ENCODE results near the gene RPS10.
A peak's percentile ranks its signal among the peaks of the same experiment; 100 is the strongest.

RPS10 gene

DNA sequence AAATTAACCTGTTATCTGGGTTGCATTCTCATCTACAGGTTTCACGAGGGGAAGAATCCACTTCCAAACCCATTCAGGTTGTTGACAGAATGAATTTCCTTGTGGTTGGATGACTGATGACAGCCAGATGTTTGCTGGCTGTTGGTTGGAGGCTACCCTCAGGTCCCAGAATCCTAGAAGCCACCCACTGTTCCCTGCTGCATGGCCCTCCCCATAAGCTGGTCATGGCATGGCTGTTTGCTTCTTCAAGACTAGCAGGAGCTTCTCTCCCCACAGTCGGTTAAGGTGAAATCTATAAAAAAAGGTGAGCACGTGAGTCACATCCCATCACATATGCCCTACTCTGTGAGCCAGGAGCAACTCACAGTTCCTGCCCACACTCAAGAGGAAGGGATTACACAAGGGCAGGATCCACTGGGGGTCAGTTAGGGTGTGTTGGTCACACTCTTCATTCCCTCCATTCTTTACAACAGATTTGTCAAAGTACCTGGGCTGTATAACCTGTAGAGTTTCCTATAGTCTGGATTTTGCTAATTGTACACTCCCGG lies 19.5 kb upstream of the RPS10 start:
- H3F3A ChIP-seq (ENCODE audit: low read depth): no peaks in the 10 kb centered on the region
- TF ChIP-seq EZH2phosphoT487 (IDR thresholded peaks at IDR 0.05; ENCODE audit: borderline replicate concordance): no peak
- TF ChIP-seq, protein P1, sequence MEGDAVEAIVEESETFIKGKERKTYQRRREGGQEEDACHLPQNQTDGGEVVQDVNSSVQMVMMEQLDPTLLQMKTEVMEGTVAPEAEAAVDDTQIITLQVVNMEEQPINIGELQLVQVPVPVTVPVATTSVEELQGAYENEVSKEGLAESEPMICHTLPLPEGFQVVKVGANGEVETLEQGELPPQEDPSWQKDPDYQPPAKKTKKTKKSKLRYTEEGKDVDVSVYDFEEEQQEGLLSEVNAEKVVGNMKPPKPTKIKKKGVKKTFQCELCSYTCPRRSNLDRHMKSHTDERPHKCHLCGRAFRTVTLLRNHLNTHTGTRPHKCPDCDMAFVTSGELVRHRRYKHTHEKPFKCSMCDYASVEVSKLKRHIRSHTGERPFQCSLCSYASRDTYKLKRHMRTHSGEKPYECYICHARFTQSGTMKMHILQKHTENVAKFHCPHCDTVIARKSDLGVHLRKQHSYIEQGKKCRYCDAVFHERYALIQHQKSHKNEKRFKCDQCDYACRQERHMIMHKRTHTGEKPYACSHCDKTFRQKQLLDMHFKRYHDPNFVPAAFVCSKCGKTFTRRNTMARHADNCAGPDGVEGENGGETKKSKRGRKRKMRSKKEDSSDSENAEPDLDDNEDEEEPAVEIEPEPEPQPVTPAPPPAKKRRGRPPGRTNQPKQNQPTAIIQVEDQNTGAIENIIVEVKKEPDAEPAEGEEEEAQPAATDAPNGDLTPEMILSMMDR (conservative IDR thresholded peaks at IDR 0.05; ENCODE audit: low read length): no peak
- no peak overlapping the region for H2AFZ ChIP-seq (ENCODE audit: low read length)
- no peaks in the 10 kb centered on the region for H3K9me2 ChIP-seq (replicated peaks; ENCODE audit: low read depth, low read length)
- H3K36me3 ChIP-seq (ENCODE audit: insufficient read depth, low read length): no peaks in the 10 kb centered on the region
- no peaks in the 10 kb centered on the region for H3K9me3 ChIP-seq (ENCODE audit: insufficient read depth, low read depth, low read length)
- H3K4me3 ChIP-seq (ENCODE audit: low read length, poor library complexity, severe bottlenecking): no peak overlapping the region
- no peaks in the 10 kb centered on the region for H4K20me1 ChIP-seq (ENCODE audit: insufficient read depth, low read length, poor library complexity, severe bottlenecking)
- no peak overlapping the region for H3K4me2 ChIP-seq (ENCODE audit: low read depth, low read length, poor library complexity, severe bottlenecking)
- no peaks in the 10 kb centered on the region for H3K4me1 ChIP-seq (ENCODE audit: insufficient read depth, low read length, poor library complexity, severe bottlenecking)
- no peaks in the 10 kb centered on the region for H3K27me3 ChIP-seq (ENCODE audit: insufficient read depth, low read length, poor library complexity, severe bottlenecking)
- no peaks in the 10 kb centered on the region for H3K79me2 ChIP-seq (ENCODE audit: insufficient read depth, low read length)
- H3K9ac ChIP-seq (ENCODE audit: low read depth, low read length, poor library complexity, severe bottlenecking): no peak overlapping the region

DNA sequence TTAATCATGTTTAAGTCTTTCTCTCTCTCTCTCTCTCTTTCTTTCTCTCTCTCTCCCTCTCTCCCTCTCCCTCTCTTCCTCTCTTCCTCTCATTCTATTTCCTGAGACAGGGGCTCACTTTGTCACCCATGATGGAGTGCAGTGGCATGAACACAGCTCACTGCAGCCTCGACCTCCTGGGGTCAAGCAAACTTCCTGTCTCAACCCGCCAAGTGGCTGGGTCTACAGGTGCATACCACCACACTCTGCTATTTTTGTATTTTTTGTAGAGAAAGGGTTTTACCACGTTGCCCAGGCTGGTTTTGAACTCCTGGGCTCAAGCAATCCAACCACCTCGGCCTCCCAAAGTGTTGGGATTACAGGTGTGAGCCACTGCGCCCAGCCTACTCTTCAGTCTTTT lies 15.7 kb upstream of the RPS10 start:
- H4K20me1 ChIP-seq (ENCODE audit: insufficient read depth, low read length, poor library complexity, severe bottlenecking): no peaks in the 10 kb centered on the region
- no peak overlapping the region for H3K9ac ChIP-seq (ENCODE audit: low read depth, low read length, poor library complexity, severe bottlenecking)
- no peak for TF ChIP-seq EZH2phosphoT487 (IDR thresholded peaks at IDR 0.05; ENCODE audit: borderline replicate concordance)
- TF ChIP-seq, protein P1 (conservative IDR thresholded peaks at IDR 0.05; ENCODE audit: low read length): no peak
- H3K36me3 ChIP-seq (ENCODE audit: insufficient read depth, low read length): no peaks in the 10 kb centered on the region
- H3K79me2 ChIP-seq (ENCODE audit: insufficient read depth, low read length): no peaks in the 10 kb centered on the region
- H3K27me3 ChIP-seq (ENCODE audit: insufficient read depth, low read length, poor library complexity, severe bottlenecking): no peaks in the 10 kb centered on the region
- no peaks in the 10 kb centered on the region for H3K9me2 ChIP-seq (replicated peaks; ENCODE audit: low read depth, low read length)
- H3K4me2 ChIP-seq (ENCODE audit: low read depth, low read length, poor library complexity, severe bottlenecking): no peak overlapping the region
- H3F3A ChIP-seq (ENCODE audit: low read depth): no peaks in the 10 kb centered on the region
- H3K4me3 ChIP-seq (ENCODE audit: low read length, poor library complexity, severe bottlenecking): no peak overlapping the region
- H2AFZ ChIP-seq (ENCODE audit: low read length): peak overlapping the region; percentile 65; the same call in 1 of the 2 replicates
- H3K4me1 ChIP-seq (ENCODE audit: insufficient read depth, low read length, poor library complexity, severe bottlenecking): no peaks in the 10 kb centered on the region
- H3K9me3 ChIP-seq (ENCODE audit: insufficient read depth, low read depth, low read length): no peaks in the 10 kb centered on the region

DNA sequence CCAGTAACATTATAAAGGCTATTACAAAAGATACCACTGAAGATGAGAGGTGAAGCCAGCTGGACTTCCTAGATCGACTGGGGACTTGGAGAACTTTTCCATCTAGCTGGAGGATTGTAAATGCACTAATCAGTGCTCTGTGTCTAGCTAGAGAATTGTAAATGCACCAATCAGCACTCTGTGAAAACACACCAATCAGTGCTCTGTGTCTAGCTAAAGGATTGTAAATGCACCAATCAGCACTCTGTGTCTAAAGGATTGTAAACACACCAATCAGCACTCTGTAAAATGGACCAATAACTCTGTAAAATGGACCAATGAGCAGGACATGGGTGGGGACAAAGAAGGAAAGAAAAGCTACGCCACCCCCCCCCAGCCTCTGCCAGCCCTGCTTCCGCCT lies 13.6 kb upstream of the RPS10 start:
- Histone ChIP-seq H3K9me2 (replicated peaks; ENCODE audit: low read depth, low read length) (no peaks in the 10 kb centered on the region), H4K20me1 (ENCODE audit: insufficient read depth, low read length, poor library complexity, severe bottlenecking) (no peaks in the 10 kb centered on the region), H2AFZ (ENCODE audit: low read length) (no peak overlapping the region), H3K9me3 (ENCODE audit: insufficient read depth, low read depth, low read length) (no peaks in the 10 kb centered on the region), H3K4me2 (ENCODE audit: low read depth, low read length, poor library complexity, severe bottlenecking) (no peak overlapping the region), H3K27me3 (ENCODE audit: insufficient read depth, low read length, poor library complexity, severe bottlenecking) (no peaks in the 10 kb centered on the region), H3K9ac (ENCODE audit: low read depth, low read length, poor library complexity, severe bottlenecking) (no peak overlapping the region), H3F3A (ENCODE audit: low read depth) (no peaks in the 10 kb centered on the region), H3K79me2 (ENCODE audit: insufficient read depth, low read length) (no peaks in the 10 kb centered on the region), H3K4me1 (ENCODE audit: insufficient read depth, low read length, poor library complexity, severe bottlenecking) (no peaks in the 10 kb centered on the region), H3K4me3 (ENCODE audit: low read length, poor library complexity, severe bottlenecking) (no peak overlapping the region), H3K36me3 (ENCODE audit: insufficient read depth, low read length) (no peaks in the 10 kb centered on the region)
- TF ChIP-seq EZH2phosphoT487 (IDR thresholded peaks at IDR 0.05; ENCODE audit: borderline replicate concordance): no peak
- TF ChIP-seq, protein P1 (conservative IDR thresholded peaks at IDR 0.05; ENCODE audit: low read length): no peak

Measured in Loucy (cell line).